ENCODE measurements around the gene CPA4.

DNA sequence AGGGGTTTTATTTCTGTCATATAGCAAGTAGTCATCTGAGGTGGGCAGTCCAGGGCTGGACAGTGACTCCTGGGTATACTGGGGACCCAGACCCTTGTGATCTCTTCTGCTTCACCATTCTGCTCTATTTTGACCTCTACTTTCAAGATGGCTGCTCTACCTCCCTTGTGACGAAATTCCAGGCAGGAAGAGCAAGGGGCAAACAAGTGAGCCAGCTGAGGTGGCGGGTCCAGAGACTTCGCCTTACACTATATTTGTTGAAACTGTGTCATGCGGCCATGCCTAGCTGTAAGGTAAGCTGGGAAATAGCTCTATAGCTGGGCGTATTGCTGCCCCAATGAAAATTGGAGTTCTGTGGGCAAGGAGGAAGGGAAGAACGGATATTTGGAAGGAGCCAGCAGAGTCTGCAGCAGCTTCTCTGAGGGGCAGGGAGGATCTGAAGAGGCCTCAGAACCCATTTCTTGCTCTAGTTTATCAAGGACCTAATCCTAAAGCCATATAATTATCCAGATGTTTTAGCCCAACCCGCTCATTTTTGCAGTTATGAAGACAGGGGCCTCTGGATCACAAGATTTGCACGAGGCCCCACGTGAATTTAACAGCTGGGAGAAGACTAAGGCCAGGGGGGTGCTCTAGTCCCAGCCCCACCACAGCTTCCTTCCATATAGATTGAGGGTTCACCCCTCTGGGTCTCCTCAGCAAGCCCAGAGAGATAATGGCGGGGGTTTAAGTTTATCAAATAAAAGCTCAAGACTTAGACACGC is 79.6 kb downstream of the CPA4 start:
- TF ChIP-seq, protein P1, sequence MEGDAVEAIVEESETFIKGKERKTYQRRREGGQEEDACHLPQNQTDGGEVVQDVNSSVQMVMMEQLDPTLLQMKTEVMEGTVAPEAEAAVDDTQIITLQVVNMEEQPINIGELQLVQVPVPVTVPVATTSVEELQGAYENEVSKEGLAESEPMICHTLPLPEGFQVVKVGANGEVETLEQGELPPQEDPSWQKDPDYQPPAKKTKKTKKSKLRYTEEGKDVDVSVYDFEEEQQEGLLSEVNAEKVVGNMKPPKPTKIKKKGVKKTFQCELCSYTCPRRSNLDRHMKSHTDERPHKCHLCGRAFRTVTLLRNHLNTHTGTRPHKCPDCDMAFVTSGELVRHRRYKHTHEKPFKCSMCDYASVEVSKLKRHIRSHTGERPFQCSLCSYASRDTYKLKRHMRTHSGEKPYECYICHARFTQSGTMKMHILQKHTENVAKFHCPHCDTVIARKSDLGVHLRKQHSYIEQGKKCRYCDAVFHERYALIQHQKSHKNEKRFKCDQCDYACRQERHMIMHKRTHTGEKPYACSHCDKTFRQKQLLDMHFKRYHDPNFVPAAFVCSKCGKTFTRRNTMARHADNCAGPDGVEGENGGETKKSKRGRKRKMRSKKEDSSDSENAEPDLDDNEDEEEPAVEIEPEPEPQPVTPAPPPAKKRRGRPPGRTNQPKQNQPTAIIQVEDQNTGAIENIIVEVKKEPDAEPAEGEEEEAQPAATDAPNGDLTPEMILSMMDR (IDR thresholded peaks at IDR 0.05) = no peak
- no peak for TF ChIP-seq POLR2A (IDR thresholded peaks at IDR 0.05)
